DMS 273 (cell line): ENCODE results near the gene TM7SF2.

Source experiments
- DNase-seq: peaks from one replicate; lab custom pipeline; 2025; ENCODE audit not compliant: unreplicated experiment; lab: John Stamatoyannopoulos, UW

The TM7SF2 gene

DNA sequence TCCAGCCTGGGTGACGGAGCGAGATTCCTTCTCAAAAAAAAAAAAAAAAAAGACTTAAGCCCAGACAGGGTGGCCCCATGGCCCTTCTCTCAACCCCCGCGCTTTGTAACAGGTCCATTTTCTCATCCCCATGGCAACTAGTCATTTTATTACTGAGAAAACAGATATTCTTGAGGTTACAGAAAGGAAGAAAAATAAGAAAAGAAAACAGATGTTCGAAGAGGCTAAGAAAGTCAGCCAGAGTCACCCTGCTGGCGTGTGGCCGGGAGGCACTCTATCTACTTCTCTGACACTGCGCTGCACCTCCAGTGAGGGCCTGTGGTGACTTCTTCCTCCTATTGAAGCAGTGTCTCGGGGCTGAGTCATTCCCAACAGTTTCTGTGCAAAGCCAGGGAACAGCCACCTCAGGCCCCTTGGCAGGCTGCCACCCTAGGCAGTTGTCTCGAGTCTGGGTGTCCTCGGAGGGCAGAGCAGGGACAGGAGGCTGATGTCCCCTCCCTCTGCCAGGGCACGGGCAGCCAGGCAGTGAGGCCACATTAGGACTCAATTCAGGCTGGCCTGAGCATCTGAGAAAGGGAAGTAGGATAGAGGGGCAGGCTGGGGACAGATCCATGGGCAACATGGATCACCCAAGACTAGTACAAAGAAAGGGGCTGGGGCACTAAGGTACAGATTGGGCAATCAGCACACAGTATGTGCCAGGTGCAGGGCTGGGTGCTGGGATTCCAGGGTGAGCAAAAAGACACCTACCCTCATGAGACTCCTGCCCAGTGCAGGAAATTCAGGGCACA is 39.0 kb downstream of the TM7SF2 start:
- DNase-seq, result peak; percentile 64

GRCh38 chr11:65151331-65151899 is 39.7 kb downstream of the TM7SF2 start:
- DNase-seq, result no peak

- no peak for DNase-seq
Observed at GRCh38 chr11:65152122-65152521, 40.5 kb downstream of the TM7SF2 start.

DNA sequence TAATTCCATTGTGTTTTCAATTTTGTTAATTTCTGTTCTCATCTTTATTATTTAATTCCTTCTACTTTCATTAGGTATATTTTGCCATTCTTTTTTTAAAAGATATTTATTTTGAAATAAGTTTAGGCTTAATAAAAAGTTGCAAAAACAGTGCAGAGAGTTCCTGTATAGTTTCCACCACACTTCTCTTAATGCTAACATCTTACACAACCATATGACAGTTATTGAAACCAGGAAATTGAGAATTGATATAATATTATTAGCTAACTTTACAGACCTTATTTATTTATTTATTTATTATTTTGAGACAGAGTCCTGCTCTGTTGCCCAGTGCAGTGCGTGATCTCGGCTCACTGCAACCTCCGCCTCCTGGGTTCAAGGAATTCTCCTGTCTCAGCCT is 44.6 kb downstream of the TM7SF2 start:
- no peak for DNase-seq

DNA sequence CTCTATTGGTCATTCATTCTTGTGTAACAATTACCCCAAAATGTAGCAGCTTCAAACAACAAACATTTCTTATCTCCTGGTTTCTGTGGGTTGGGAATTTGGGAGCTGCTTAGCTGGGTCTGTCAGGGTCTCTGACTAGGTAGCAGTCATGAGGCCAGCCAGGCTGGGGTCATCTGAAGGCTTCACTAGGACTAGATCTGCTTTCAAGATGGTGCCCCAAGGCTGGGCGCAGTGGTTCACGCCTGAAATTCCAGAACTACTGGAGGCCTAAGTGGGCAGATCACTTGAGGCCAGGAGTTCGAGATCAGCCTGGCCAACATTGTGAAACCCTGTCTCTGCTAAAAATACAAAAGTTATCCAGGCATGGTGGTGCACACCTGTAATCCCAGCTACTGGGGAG is 45.3 kb downstream of the TM7SF2 start:
- DNase-seq, result no peak

DNA sequence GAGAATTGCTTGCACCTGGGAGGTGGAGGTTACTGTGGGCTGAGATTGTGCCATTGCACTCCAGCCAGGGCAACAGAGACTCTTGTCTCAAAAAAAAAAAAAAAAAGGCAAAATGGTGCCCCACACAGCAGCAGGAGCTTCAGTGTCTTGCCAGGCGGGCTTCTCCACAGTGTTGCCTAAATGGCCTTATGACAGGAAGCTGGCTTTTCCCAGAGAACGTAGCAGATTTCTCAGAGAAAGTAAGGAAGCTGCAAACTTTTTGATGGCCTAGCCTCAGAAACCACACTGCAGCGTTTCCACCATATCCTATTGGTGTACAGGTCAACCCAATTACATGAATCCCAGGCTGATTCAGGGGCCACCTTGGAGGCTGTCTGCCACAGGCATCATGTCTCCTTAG is 45.7 kb downstream of the TM7SF2 start:
- DNase-seq, result no peak

- DNase-seq, result no peak
Observed at GRCh38 chr11:65159012-65159411, 47.3 kb downstream of the TM7SF2 start.

DNA sequence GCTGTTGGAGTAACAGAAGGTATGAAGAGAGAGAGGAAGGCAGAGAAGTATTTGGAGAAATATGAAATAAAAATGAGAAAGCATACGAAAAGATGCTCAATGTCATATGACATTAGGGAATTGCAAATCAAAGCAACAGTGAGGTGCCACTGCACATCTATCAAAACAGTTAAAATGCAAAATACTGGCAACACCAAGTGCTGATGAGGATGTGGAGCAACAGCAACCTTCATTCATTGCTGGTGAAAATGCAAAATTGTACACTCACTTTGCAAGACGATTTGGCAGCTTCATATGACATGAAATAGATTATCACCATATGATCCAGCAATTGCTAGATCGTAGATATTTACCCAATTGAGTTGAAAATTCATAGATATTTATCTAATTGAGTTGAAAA is 49.0 kb downstream of the TM7SF2 start:
- DNase-seq, result no peak

- DNase-seq, result no peak
Observed at GRCh38 chr11:65163684-65164083, 52.0 kb downstream of the TM7SF2 start.
